BLaER1 (cell line): Measurements from ENCODE around the gene ZNF83.
A peak's percentile ranks its signal among the peaks of the same experiment; 100 is the strongest.
"Not testable (repeated sequence)": the region's sequence is repeated elsewhere in the genome, so short reads cannot be mapped to it uniquely, and the experiment has no call there.

Source experiments
- H3K27ac ChIP-seq: shearing (Covaris generic); formaldehyde crosslinking; 2 replicates; pipeline ENCODE4 v1.8.1; 2022
- H3K27me3 ChIP-seq: shearing (Covaris generic); formaldehyde crosslinking; 2 replicates; pipeline ENCODE4 v1.8.1; 2022
- H3K36me3 ChIP-seq: shearing (Covaris generic); formaldehyde crosslinking; 2 replicates; pipeline ENCODE4 v1.8.1; 2022
- H3K4me1 ChIP-seq: shearing (Covaris generic); formaldehyde crosslinking; 2 replicates; pipeline ENCODE4 v1.8.1; 2022
- H3K4me2 ChIP-seq: shearing (Covaris generic); formaldehyde crosslinking; 2 replicates; pipeline ENCODE4 v1.8.1; 2022
- H3K4me3 ChIP-seq: shearing (Covaris generic); formaldehyde crosslinking; 2 replicates; pipeline ENCODE4 v1.8.1; 2022
- H3K9ac ChIP-seq: shearing (Covaris generic); formaldehyde crosslinking; 2 replicates; pipeline ENCODE4 v1.8.1; 2022
- H3K9me3 ChIP-seq: shearing (Covaris generic); formaldehyde crosslinking; 2 replicates; pipeline ENCODE4 v1.8.1; 2022
- H4K20me1 ChIP-seq: shearing (Covaris generic); formaldehyde crosslinking; 2 replicates; pipeline ENCODE4 v1.8.1; 2022
- Cebpa-rat ChIP-seq: shearing (Covaris generic); IDR thresholded peaks from 2 replicates; pipeline ENCODE4 v1.8.1; 2022

The ZNF83 gene

GRCh38 chr19:52603558-52604207 lies 34.5 kb downstream of the ZNF83 start:
- H3K27me3 ChIP-seq = no peaks in the 10 kb centered on the region
- no peak overlapping the region for H3K9ac ChIP-seq
- H3K4me2 ChIP-seq = no peak overlapping the region
- no peak for TF ChIP-seq Cebpa-rat
- H3K4me1 ChIP-seq = peaks cover 22% of the 10 kb centered on the region
- peaks cover 9% of the 10 kb centered on the region; the same call in 1 of the 2 replicates for H4K20me1 ChIP-seq
- H3K4me3 ChIP-seq = no peak overlapping the region
- no peak overlapping the region for H3K27ac ChIP-seq
- peaks cover 59% of the 10 kb centered on the region for H3K36me3 ChIP-seq
- H3K9me3 ChIP-seq = peaks cover 41% of the 10 kb centered on the region

- peaks cover 59% of the 10 kb centered on the region for H3K36me3 ChIP-seq
- H3K27me3 ChIP-seq = no peaks in the 10 kb centered on the region
- H3K9me3 ChIP-seq = peaks cover 37% of the 10 kb centered on the region
- H3K4me2 ChIP-seq = no peak overlapping the region
- no peak overlapping the region for H3K27ac ChIP-seq
- H3K4me3 ChIP-seq = no peak overlapping the region
- no peak overlapping the region for H3K9ac ChIP-seq
- TF ChIP-seq Cebpa-rat = no peak
- H4K20me1 ChIP-seq = peaks cover 9% of the 10 kb centered on the region; the same call in 1 of the 2 replicates
- peaks cover 22% of the 10 kb centered on the region for H3K4me1 ChIP-seq
Measured at GRCh38 chr19:52602941-52603340, 35.2 kb downstream of the ZNF83 start.

- Histone ChIP-seq H3K4me3 (peak overlapping the region; percentile 86), H3K36me3 (peaks cover 60% of the 10 kb centered on the region), H3K4me1 (peaks cover 22% of the 10 kb centered on the region), H3K9me3 (peaks cover 35% of the 10 kb centered on the region), H3K4me2 (peak overlapping the region; percentile 88), H3K9ac (peak overlapping the region; percentile 89), H3K27ac (peak overlapping the region; percentile 82)
- not testable (repeated sequence) for H4K20me1 ChIP-seq, H3K27me3 ChIP-seq
Measured at GRCh38 chr19:52601974-52602366, 36.2 kb downstream of the ZNF83 start.

- Histone ChIP-seq H3K9me3 (peaks cover 35% of the 10 kb centered on the region), H3K9ac (peak overlapping the region; percentile 89), H3K4me1 (peaks cover 22% of the 10 kb centered on the region), H3K27me3 (no peaks in the 10 kb centered on the region), H3K27ac (peak overlapping the region; percentile 82), H3K36me3 (peaks cover 61% of the 10 kb centered on the region), H3K4me2 (peak overlapping the region; percentile 88), H4K20me1 (peaks cover 9% of the 10 kb centered on the region; the same call in 1 of the 2 replicates), H3K4me3 (peak overlapping the region; percentile 86)
- no peak for TF ChIP-seq Cebpa-rat
Measured at GRCh38 chr19:52601025-52601973, 36.9 kb downstream of the ZNF83 start.

- Histone ChIP-seq H3K27me3 (no peaks in the 10 kb centered on the region), H3K4me1 (peaks cover 22% of the 10 kb centered on the region), H3K4me3 (peak overlapping the region; percentile 86), H3K9me3 (peaks cover 35% of the 10 kb centered on the region), H3K4me2 (peak overlapping the region; percentile 88), H3K9ac (peak overlapping the region; percentile 89), H3K36me3 (peaks cover 61% of the 10 kb centered on the region), H3K27ac (no peak overlapping the region), H4K20me1 (peaks cover 9% of the 10 kb centered on the region; the same call in 1 of the 2 replicates)
- TF ChIP-seq Cebpa-rat = no peak
Measured at GRCh38 chr19:52600639-52601024, 37.5 kb downstream of the ZNF83 start.

GRCh38 chr19:52599241-52599640 lies 38.9 kb downstream of the ZNF83 start:
- Histone ChIP-seq H3K4me3 (no peak overlapping the region), H3K27ac (no peak overlapping the region), H3K4me1 (peaks cover 22% of the 10 kb centered on the region), H3K27me3 (no peaks in the 10 kb centered on the region), H4K20me1 (peaks cover 9% of the 10 kb centered on the region; the same call in 1 of the 2 replicates), H3K4me2 (no peak overlapping the region), H3K9me3 (peaks cover 35% of the 10 kb centered on the region), H3K36me3 (peaks cover 61% of the 10 kb centered on the region), H3K9ac (no peak overlapping the region)
- no peak for TF ChIP-seq Cebpa-rat

GRCh38 chr19:52593441-52593840 lies 44.7 kb downstream of the ZNF83 start:
- Histone ChIP-seq H3K36me3 (peaks cover 82% of the 10 kb centered on the region), H3K9me3 (peaks cover 63% of the 10 kb centered on the region)
- not testable (repeated sequence) for H3K27ac ChIP-seq, H4K20me1 ChIP-seq, H3K4me3 ChIP-seq, H3K27me3 ChIP-seq, H3K4me2 ChIP-seq, H3K4me1 ChIP-seq, H3K9ac ChIP-seq

GRCh38 chr19:52592301-52592700 lies 45.9 kb downstream of the ZNF83 start:
- H3K4me2 ChIP-seq = no peak overlapping the region
- no peaks in the 10 kb centered on the region for H3K4me1 ChIP-seq
- no peaks in the 10 kb centered on the region for H3K27me3 ChIP-seq
- no peak overlapping the region for H3K9ac ChIP-seq
- peaks cover 81% of the 10 kb centered on the region for H3K36me3 ChIP-seq
- H3K27ac ChIP-seq = no peak overlapping the region
- no peak for TF ChIP-seq Cebpa-rat
- H3K4me3 ChIP-seq = no peak overlapping the region
- H4K20me1 ChIP-seq = no peaks in the 10 kb centered on the region
- peaks cover 59% of the 10 kb centered on the region for H3K9me3 ChIP-seq

GRCh38 chr19:52590728-52591127 lies 47.4 kb downstream of the ZNF83 start:
- Histone ChIP-seq H3K9me3 (peaks cover 43% of the 10 kb centered on the region; the same call in 1 of the 2 replicates), H4K20me1 (no peaks in the 10 kb centered on the region), H3K36me3 (peaks cover 81% of the 10 kb centered on the region), H3K4me3 (no peak overlapping the region), H3K27ac (no peak overlapping the region), H3K4me1 (no peaks in the 10 kb centered on the region), H3K27me3 (no peaks in the 10 kb centered on the region), H3K4me2 (no peak overlapping the region), H3K9ac (no peak overlapping the region)
- no peak for TF ChIP-seq Cebpa-rat

- Histone ChIP-seq H3K4me3 (no peak overlapping the region), H3K9me3 (peaks cover 49% of the 10 kb centered on the region), H3K27me3 (no peaks in the 10 kb centered on the region)
Measured at GRCh38 chr19:52585604-52586003, 52.6 kb downstream of the ZNF83 start.

More at GRCh38 chr19:52585604-52586003, 52.6 kb downstream of the ZNF83 start:
- H3K4me1 ChIP-seq = no peaks in the 10 kb centered on the region
- H3K9ac ChIP-seq = no peak overlapping the region
- no peak for TF ChIP-seq Cebpa-rat
- peaks cover 95% of the 10 kb centered on the region for H3K36me3 ChIP-seq
- H4K20me1 ChIP-seq = no peaks in the 10 kb centered on the region
- H3K4me2 ChIP-seq = no peak overlapping the region
- H3K27ac ChIP-seq = no peak overlapping the region
